OCI-LY7 (cell line): ENCODE data around the gene LDLRAD4. TPM values are rescaled to one million over a fixed set of nuclear protein-coding genes. Genes with fewer than 3 reads are reported as not detected.

Source experiments
- BruUV-seq: library from RNA; stranded (reverse); fragments of 400-500 nt; replicated peaks from 2 replicates; lab custom pipeline; 2021; lab: Mats Ljungman, UMichigan
- CTCF ChIA-PET: fragments of 300-600 bp; sonication (Branson Sonifier 250); formaldehyde crosslinking; loops from one replicate; lab custom pipeline; 2022; ENCODE audit warnings: antibody characterized with exemption; ENCODE audit not compliant: unreplicated experiment; lab: Charles Lee
- POLR2A ChIA-PET: fragments of 300-600 bp; sonication (Branson Sonifier 250); formaldehyde crosslinking; loops from one replicate; lab custom pipeline; 2022; ENCODE audit warnings: antibody characterized with exemption; lab: Charles Lee
- DNase-seq: peaks from one replicate; pipeline ENCODE4 v3.0.0-alpha.2; 2015; ENCODE audit warnings: low spot score
- H2AFZ ChIP-seq: fragments of 200-600 bp; sonication (generic), shearing (Covaris generic); 2 replicates; pipeline ENCODE4 v1.6.1; 2014; ENCODE audit warnings: mild to moderate bottlenecking, antibody characterized with exemption, low read length, moderate library complexity
- H3K27ac ChIP-seq: fragments of 200-600 bp; sonication (generic); 2 replicates; pipeline ENCODE4 v1.5.1; 2014; ENCODE audit warnings: mixed run types, low read depth, mild to moderate bottlenecking, moderate library complexity, low read length, inconsistent platforms; ENCODE audit not compliant: poor library complexity, severe bottlenecking
- H3K36me3 ChIP-seq: fragments of 200-600 bp; sonication (generic); 2 replicates; pipeline ENCODE4 v1.6.1; 2014; ENCODE audit warnings: mild to moderate bottlenecking, antibody characterized with exemption, low read length, moderate library complexity, mixed read lengths; ENCODE audit not compliant: insufficient read depth
- H3K4me1 ChIP-seq: fragments of 200-600 bp; sonication (generic); 2 replicates; pipeline ENCODE4 v1.5.1; 2014; ENCODE audit warnings: mild to moderate bottlenecking, low read length; ENCODE audit not compliant: insufficient read depth, poor library complexity, severe bottlenecking
- H3K4me2 ChIP-seq: fragments of 200-600 bp; sonication (generic); 2 replicates; pipeline ENCODE4 v1.6.1; 2014; ENCODE audit warnings: mild to moderate bottlenecking, low read length
- H3K4me3 ChIP-seq: fragments of 200-600 bp; sonication (generic); 2 replicates; pipeline ENCODE4 v1.5.1; 2014; ENCODE audit warnings: mild to moderate bottlenecking, low read depth, low read length; ENCODE audit not compliant: poor library complexity, severe bottlenecking
- H3K79me2 ChIP-seq: fragments of 200-600 bp; sonication (generic); 2 replicates; pipeline ENCODE4 v1.6.1; 2016; ENCODE audit warnings: low read depth, mild to moderate bottlenecking, low read length, moderate library complexity, mixed read lengths; ENCODE audit not compliant: insufficient read depth
- H3K9me2 ChIP-seq: fragments of 200-600 bp; sonication (generic); 2 replicates; pipeline ENCODE4 v1.6.1; 2016; ENCODE audit warnings: mild to moderate bottlenecking, low read length, mixed read lengths; ENCODE audit not compliant: insufficient read depth
- H3K9me3 ChIP-seq: fragments of 200-600 bp; sonication (generic); 2 replicates; pipeline ENCODE4 v1.6.1; 2014; ENCODE audit warnings: mild to moderate bottlenecking, mixed run types, low read length, mixed read lengths
- H4K20me1 ChIP-seq: fragments of 200-600 bp; sonication (generic); 2 replicates; pipeline ENCODE4 v1.6.1; 2014; ENCODE audit warnings: mild to moderate bottlenecking, antibody characterized with exemption, low read length, moderate library complexity, mixed read lengths; ENCODE audit not compliant: insufficient read depth
- CTCF ChIP-seq: fragments of 200-600 bp; sonication (generic); conservative IDR thresholded peaks from 2 replicates; pipeline ENCODE4 v1.5.1; 2014; ENCODE audit warnings: mild to moderate bottlenecking, antibody characterized with exemption, low read length, moderate library complexity, mixed read lengths
- EZH2phosphoT487 ChIP-seq: fragments of 200-600 bp; sonication (generic); IDR thresholded peaks from 2 replicates; pipeline ENCODE4 v1.6.1; 2018; ENCODE audit warnings: low read depth, borderline replicate concordance, mild to moderate bottlenecking, mixed run types, antibody characterized with exemption, low read length, moderate library complexity, mixed read lengths
- intact Hi-C: fragments of 100-400 bp; cut with micrococcal nuclease; formaldehyde crosslinking; loops from one replicate; pipeline ENCODE4 v1.10.0; 2022; ENCODE audit not compliant: unreplicated experiment
- total RNA-seq, 2 experiments: library from RNA; depleted of rRNA in 1 of 2; stranded (reverse); fragments of >200 nt in 1 of 2; shearing (Covaris generic) in 1 of 2; gene quantifications; 2 replicates each; pipeline ENCODE4 v1.2.3, GENCODE V29; 2014 to 2022

Gene LDLRAD4
- total RNA-seq, 2 experiments from 2014 or later = 26.2 to 43.8 TPM

GRCh38 chr18:13239171-13239956 is 20.8 kb downstream of the LDLRAD4 start:
- H3K9me3 ChIP-seq = no peaks in the 10 kb centered on the region
- no peaks in the 10 kb centered on the region for H3K79me2 ChIP-seq
- no peak overlapping the region for H3K4me2 ChIP-seq
- no peaks in the 10 kb centered on the region for H3K36me3 ChIP-seq
- POLR2A ChIA-PET = interaction anchor here (1.0 kb wide), 2 partner anchors 14 to 18 kb away, joined by 3 read pairs; no protein-coding TSS in a partner anchor
- no peak overlapping the region for H3K27ac ChIP-seq
- no peak for DNase-seq
- TF ChIP-seq CTCF (no peak), EZH2phosphoT487 (no peak)
- no peaks in the 10 kb centered on the region for H3K9me2 ChIP-seq
- intact Hi-C loops = no loop called here
- H2AFZ ChIP-seq = no peak overlapping the region
- BruUV-seq = no TSS peak
- CTCF ChIA-PET = interaction anchor here (0.6 kb wide), 1 partner anchor 78 kb away, joined by 3 read pairs; no protein-coding TSS in a partner anchor
- H3K4me1 ChIP-seq = no peaks in the 10 kb centered on the region
- H3K4me3 ChIP-seq = no peak overlapping the region
- H4K20me1 ChIP-seq = no peaks in the 10 kb centered on the region

- Histone ChIP-seq H3K4me2 (no peak overlapping the region), H3K9me2 (no peaks in the 10 kb centered on the region), H2AFZ (no peak overlapping the region), H3K36me3 (no peaks in the 10 kb centered on the region), H3K9me3 (no peaks in the 10 kb centered on the region), H4K20me1 (no peaks in the 10 kb centered on the region), H3K4me1 (no peaks in the 10 kb centered on the region), H3K79me2 (no peaks in the 10 kb centered on the region), H3K27ac (no peak overlapping the region), H3K4me3 (no peak overlapping the region)
- no peak for DNase-seq
- intact Hi-C loops = no loop called here
- no peak for TF ChIP-seq CTCF
- TF ChIP-seq EZH2phosphoT487 = no peak
- no TSS peak for BruUV-seq
- CTCF ChIA-PET = no interaction called here
- POLR2A ChIA-PET = interaction anchor here (0.6 kb wide), 2 partner anchors 37 to 86 kb away, joined by 3 read pairs; no protein-coding TSS in a partner anchor
Measured at GRCh38 chr18:13240060-13240725, 21.6 kb downstream of the LDLRAD4 start.
